ENCODE data around the gene RAB11FIP2.

The RAB11FIP2 gene

DNA sequence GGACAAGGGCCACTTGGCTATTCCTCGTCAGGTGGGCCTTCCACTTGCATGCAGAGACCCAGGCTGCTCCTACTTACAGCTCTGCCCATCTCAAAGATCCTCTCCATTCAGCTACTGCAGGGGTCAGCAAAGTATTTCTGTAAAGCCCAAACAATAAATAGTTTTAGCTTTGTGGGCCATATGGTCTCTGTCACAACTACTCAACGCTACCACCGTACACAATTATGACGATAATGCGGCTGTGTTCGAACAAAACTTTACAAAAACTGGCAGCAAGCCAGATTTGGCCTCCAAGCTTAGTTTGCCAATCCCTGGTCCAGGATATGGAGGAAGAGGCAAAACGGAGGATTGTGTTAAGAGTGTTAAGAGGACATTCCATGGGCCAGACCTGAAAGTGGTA, 12.8 kb downstream of the RAB11FIP2 start:
- DNase-seq, result no peak

DNA sequence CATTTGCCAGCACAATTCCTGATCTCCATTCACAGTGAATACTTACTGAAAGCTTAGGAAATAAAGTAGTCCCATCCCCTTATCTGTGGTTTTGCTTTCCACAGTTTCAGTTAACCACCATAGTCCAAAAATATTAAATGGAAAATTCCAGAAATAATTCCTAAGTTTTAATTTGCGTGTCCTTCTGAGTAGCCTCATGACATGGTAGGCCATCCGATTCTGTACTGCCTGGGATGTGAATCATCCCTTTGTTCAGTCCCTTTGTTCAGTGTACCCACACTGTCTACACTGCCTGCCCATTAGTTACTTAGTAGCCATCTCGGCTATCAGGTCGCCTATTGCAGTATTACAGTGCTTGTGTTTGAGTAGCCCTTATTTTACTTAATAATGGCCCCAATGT, 14.2 kb downstream of the RAB11FIP2 start:
- no peak for DNase-seq

DNA sequence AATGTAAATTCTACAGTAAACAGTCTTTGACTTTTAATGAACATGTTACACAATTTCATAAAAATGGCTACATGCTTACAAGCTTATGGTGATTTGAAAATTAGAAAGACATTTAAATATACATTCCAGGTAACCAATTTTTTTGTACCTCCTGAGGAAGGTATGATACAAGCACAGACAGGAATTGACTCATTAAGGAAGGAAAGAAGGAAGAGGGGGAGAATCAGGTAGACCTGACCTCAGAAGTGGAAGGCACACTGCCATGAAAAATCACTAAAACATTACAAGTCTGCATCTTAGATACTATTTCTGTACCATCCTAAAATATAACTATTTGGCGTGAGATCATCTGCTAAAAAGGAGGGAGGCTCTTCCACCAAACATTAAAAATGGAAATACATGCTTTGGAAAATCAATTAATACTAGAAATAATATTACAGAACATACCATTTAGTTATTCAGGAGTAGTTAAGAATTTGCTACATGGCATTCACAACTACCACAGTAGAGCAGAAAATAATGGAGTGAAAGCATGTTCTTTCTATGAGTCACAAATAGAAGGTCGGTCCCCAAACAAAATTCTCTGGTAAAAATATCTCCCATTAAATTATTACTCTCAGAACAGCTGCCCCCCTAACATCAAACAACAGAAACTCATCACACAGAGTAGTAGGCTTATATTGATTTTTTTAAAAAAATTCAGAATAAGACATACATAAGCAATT, 15.2 kb downstream of the RAB11FIP2 start:
- DNase-seq, result no peak

DNA sequence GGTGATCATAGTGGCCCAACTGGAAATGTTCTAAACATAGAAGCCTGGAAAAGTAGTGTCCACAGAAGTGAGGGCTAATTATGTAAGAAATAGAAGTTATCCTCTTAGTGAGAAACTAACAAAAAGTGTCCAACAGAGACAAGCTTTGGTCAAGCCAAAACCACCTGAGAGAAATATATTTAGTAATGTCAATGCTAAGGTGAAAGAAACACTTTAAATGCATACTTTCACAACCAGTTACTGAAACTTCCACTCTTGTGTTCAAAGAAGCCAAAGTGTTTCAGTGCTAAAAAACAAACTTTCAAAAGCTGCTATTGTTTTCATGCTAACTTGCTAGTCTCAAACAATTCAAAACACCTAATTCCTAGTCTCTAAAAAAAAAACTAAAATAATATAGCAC, 18.1 kb downstream of the RAB11FIP2 start:
- DNase-seq, result no peak

DNA sequence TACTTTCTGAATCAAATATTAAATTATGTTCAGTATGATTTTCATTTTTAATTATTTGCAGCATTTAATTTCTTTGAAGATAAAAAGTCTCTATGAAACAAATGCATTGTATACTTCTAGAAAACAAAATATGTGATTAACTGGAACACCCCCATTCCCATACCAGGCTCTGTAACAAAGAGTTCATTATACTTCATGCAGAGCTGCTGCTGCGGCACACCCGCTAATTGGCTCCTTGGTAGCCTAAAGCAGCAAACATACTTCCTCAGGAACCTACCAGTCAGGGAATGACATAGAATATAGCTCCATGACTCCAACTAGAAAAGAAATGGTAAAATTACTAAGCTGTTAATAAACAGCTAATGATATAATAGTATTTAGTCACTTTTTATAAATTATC, 19.3 kb downstream of the RAB11FIP2 start:
- no peak for DNase-seq

DNA sequence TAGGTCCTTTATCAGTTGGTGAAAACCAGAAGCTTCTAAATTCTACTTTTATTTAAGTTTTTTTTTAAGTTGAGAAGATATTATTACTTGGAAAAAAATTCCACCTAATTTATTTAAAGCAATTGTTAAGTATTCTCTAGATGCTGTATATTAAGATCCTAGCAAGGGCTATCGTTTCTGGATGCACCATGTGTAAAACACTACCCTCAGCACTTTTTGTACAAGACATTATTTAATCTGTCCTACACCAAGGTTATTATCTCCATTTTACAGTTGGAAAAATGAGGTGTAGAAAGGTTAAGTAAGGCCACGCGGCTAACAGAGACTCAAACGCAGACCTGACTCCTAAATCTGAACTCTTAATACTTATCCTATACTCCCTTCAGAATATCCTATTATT, 19.8 kb downstream of the RAB11FIP2 start:
- DNase-seq, result no peak

DNA sequence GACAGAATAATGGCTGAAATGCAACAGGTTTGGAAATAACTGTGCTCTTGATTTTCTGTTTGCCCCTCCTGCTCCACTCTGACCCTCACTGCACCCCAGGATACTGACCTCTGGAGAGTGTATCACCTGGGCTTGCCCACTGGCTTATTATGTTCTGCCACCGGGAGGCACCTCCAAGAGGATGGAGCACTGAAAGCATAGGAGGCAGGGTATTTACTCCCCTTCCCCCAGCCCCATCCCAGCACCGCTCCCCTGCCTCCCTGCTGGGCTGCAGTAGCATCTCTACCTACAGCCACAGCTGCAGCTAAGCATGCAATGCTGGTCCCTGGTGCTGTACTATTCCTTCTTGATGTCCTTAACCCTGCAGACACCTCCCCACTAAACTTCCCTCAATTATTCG, 26.4 kb downstream of the RAB11FIP2 start:
- DNase-seq, result no peak

DNA sequence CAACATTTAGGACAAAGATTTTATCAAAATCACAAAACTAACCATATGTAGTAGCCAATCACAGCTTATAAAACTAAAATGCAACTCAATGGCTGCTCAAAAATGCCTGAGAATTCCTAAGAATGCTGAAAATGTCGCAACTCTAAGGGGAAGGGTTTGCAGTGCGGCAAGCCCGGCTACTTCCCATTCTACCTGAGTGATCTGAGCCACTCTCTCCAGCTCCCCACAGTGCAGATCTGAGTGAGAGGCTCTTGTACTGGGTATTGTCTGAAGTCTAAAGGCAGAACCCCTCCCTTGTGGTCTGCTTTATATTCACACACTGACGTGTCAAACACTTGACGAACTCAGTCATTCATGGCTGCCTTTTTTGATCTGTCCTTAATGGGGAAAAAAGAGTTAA, 28.9 kb downstream of the RAB11FIP2 start:
- no peak for DNase-seq

DNA sequence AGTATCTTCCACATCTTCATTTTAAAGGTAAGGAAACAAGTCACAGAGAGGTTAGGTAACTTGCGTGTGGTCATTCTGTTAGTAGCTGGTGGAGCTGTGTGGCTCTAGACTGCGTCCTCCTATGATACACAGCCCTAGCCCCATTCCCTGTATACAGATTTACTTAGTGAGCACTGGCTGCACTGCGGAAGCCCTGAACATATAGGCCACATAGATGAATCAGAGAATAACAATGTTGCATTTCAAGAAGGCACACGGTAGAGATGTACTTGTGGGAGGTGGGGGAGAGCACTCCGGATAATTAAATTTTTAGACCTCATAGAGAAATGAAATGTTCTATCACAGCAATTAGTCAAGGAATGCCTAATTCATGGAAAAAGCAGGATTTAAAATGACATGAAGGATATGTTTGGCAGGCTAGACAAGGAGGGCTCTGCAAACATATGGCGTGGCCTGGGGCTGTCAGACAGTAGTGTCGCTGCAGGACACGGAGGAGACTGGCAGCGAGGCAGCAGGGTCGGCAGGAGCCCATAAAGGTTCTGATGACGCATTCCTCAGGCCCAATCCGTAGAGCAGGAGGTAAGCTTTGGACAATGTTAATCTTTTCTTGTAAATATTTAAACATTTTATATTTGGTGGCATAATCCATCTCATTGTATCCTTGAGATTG, 29.5 kb downstream of the RAB11FIP2 start:
- peak in 1 of 2 experiments; percentile 1 for DNase-seq

DNA sequence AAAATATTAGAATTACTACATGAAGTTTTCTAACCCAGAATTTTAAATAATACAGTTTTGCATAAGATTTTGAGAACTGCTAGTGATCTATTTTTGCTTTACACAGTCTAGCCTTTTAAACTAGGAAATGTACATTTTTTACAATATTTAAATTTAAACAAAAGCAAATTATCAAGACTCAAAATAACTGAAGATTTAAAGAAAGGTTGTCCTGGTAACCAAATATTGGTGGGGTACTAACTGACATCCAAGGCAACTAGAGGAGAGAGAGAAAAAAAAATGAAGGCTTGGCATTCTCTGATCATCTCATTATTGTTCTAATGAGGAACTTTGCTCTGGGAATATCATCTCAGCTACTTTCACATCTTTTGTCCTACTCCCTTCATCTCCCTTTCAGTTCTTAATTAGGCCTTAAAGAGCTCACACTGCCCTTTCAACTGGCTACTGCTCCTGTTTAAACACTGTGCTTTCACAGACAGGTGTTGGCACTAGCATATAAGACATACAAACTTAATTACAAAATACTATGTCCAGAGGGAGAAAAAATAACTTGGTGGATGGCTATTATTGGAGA, 33.7 kb downstream of the RAB11FIP2 start:
- no peak for DNase-seq

DNA sequence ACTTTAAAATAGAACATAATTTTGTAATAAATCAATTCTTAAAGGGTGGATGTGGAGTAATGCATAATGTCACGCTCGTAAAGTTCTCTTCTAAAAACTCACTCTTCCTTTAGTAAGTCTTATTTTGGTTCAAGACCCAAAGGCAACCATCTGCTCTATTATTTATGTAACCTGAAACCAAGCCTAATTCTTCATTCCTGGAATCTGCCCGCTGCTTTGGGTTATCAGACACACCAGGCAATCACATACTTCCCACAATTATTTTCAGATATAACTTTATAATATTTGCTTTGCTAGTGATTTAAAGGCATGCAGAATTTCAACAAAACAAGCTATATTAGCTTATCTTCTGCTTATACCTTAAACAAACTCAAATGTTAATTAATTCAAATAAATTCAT, 39.0 kb downstream of the RAB11FIP2 start:
- no peak for DNase-seq

DNA sequence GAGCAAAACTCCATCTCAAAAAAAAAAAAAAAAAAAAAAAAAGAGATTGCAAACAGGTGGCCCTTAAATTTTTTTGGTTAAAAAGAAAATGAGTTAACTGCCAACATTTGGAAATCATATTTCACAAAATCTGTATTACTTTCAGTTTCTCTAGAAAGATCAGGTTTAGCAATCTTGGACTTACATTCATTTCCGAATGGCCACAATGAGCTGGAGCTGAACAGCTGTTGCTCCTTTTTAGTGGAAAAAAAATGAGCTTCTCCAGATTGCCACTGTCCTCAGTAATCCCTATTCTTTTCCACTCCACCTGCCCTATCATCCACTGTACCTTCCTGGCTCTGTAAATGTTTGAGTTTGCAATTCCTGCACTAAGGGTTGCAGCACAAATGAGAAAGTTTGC, 43.6 kb downstream of the RAB11FIP2 start:
- DNase-seq, result no peak

DNA sequence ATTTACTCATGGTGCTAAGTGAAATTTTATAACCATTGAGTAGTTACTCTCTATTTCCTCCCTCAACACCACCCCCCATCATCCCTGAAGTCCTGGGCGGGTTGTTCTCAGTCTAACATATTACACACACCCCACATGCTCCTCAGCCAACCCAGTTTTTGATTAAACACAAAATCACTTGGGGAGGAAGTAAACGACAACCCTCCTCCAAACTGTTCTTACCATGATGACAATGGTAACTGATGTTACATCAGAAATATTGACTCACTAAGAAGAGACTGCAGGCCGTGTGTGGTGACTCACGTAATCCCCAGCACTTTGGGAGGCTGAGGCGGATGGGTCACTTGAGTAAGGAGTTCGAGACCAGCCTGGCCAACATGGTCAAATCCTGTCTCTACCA, 44.2 kb downstream of the RAB11FIP2 start:
- no peak for DNase-seq

DNA sequence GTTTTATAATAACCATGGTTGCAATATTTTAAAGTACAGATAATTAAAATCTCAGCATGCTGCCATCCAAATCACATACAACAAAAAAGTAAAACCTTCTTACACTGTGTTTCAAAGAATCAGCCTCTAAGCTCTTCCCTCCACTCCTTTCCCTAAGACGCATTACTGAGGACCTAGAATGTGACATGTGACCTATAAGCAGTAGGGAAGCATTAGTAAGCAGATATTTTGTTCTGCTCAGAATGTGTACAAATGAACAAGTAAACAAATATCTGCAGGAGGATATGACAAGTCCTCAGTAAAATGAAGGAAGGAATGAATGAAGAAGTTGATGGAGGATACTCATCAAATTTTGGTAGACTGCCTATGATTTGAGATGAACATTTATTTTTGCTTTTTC, 49.1 kb downstream of the RAB11FIP2 start:
- DNase-seq, result no peak

DNA sequence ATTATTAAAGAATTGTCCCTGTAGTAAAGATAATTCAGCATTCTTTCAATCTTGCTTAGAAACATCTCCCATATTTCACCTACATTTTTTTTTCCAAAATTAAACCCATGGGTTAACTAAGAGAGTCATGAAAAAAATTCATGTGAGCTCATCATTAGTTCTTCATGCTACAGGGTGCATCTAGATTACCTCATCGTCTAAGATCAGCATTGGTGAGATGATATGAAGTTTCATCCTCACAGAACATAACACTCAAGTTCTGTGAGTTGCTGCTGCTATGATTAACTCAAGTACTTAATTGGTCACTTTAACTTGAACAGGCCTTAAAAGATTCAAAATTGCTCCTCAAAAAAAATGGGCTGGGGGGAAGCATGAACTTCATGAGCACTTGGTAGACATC, 50.0 kb downstream of the RAB11FIP2 start:
- DNase-seq, result no peak

DNA sequence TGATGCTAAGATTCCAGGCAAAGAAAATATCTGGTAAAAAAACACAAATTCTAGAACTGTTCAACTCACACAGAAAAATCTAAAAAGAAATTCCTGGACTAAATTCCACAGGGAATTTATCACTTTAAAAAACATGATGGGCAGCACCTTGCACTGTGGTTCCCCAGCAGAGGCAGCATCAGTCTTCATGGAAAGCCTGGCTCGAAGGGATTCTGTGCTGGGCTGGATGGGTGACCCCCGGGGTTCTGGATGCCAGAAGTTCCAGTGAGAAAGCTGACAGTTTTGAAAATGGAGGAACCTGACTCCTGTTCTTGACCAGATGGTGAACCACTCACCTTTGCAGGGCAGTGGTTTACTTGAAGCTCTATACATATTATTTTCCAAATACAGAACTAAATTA, 52.0 kb downstream of the RAB11FIP2 start:
- DNase-seq, result no peak

DNA sequence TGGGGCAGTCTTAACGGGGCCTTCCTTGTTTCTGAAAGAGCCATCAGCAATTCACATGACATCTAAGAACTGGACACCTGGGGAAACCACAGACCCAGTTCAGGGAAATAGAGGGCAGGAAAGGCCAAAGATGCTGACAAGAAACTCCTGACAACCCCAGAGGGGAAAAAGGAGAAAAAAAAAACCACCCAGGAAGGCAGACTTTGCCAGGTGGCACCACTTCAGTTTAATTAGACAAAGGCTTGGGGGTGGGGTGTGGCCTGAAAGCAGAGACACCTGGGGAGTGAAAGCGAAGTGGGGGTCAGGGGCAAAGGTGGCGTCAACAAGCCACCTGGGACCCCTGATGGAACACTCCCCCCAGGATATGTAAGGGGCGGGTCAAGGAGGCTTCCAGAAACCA, 53.6 kb downstream of the RAB11FIP2 start:
- no peak for DNase-seq

DNA sequence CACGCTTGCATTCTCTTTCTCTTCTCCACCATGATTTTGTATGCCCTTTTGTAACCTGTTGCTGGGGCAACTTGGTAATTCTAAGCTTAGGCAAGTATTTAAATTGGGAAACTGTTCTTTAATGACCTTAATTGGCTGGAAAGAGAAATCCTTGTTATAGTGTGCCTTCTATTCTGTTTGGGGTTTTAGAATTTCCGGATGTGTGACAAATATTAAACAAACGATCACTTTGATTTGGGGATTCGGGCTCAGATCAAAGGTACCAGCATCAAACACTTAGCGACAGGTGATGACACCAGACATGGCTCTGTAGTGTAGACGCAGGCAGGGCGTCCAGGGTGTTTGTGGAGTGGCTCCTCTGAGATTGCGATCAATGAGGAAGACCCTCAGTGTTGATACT, 55.0 kb downstream of the RAB11FIP2 start:
- no peak for DNase-seq

DNA sequence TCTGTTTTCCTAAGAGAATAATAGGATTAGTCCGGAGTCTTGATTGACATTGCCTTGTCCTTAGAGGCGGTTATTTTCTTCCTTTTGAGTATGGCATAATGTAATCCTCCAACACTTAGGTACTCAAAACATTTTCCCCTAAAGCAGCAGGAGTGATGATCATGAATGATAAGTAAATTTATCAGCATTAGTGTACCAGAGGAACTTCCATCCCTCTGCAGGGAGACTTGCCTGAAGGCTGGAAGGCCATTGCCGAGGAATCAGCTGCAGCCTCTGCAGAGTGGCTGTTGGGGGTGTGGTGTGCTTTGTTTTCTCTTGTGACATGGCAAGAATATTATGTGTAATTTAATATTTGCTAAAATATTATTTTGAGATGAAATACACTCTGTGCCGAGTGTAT, 56.8 kb downstream of the RAB11FIP2 start:
- DNase-seq, result no peak

DNA sequence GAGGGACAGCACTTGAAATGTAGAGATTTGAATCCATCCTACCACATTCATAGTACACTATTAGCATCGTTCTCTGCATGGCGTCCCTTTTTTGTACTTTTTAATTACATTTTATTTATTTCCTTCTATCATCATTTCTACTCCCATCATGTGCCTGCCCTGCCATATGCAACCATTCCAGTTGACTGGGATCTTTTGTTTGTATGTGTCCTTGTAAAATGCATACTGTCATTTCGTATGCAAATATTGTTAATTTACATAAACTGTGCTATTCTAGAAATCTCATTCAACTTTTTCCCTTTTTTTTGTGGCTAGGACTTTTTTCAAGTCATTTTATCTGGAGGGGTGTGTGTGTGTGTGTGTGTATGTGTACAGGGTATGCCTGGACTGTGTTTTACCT, 57.9 kb downstream of the RAB11FIP2 start:
- DNase-seq, result no peak

DNA sequence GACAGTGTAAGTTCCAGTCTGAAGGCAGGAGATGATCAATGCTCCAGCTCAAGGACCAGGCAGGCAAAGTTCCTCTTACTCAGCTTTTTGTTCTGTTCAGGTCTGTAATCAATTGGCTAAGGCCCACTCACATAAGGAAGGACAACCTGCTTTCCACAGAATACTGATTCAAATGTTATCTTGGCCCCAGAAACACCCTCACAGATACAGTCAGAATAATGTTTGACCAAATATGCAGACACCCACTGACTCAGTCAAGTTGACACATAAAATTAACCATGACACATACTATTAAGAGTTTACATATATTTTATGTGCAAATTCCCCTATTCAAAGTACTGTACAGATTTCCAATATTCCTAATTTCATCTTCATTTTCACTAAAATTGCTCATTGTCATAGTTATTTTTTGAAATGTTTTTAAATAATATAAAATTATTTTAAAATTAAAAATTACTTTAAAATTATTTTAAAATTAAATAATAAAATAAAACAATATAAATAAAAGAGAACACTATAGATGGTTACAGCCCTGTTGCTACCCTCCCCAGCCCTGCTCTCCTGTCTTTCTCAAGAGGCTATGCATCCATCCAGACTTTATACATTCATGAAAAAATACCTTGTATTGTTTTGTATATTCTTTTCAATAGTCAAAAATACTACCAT, 59.4 kb downstream of the RAB11FIP2 start:
- DNase-seq, result no peak

DNA sequence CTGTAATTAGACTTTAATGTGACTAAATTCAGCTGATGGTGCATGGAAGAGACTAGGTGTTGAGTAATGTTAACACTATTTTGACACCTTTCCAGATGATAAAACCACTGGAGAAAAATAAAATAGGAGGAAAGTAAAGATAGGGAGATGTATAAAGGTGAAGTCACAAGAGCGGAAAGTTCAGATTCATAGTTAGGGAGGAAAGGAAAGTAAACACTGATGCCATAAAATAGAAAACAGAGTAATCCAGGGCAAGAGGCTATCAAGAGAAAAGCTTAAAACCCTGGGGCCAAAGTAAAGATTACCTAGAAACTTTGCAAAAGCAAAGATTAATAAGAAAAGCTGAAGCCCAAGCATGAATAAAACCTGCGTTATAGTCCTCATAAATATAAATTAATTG, 62.8 kb downstream of the RAB11FIP2 start:
- no peak for DNase-seq

DNA sequence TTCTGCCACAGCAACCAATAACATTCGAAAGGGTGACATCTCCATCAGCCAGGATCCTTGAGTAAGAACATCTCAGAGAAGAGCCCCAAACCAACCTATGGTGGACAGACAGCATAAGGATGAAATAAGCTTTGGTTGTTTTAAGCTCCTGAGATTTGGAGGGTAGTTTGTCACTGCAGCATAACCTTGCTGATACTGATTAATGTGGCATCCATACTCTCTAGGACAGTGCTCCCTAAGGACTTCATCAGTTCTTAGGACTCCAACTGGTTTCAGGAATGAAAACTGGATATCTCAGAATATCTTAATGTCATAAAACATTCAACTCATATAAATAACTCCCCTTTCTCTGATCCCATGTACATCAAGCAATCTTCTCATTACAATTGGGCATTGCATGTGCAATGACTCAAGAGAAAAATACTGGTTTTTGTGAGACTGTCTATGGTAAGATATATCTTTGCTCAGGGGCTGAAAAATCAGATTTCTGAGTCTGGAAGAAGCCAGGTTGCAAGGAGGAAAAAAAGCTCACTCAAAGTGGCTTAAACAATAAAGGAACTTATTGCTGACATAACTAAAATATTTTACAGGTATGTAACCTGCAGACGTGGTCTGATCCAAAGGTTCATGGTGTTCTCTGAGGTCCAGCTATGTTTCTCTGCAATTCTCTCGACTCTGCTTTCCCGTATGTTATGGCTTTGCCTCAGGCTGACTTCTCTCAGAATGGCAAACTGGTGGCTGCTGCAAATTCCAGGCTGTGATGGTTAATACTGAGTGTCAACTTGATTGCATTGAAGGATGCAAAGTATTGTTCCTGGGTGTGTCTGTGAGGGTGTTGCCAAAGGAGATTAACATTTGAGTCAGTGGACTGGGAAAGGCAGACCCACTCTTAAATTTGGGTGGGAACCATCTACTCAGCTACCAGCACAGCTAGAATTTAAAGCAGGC, 65.7 kb downstream of the RAB11FIP2 start:
- no peak for DNase-seq

Data from cerebellar nuclear complex (tissue), 1 donor.